ENCODE results near the gene ARHGAP24.

ARHGAP24 gene

DNA sequence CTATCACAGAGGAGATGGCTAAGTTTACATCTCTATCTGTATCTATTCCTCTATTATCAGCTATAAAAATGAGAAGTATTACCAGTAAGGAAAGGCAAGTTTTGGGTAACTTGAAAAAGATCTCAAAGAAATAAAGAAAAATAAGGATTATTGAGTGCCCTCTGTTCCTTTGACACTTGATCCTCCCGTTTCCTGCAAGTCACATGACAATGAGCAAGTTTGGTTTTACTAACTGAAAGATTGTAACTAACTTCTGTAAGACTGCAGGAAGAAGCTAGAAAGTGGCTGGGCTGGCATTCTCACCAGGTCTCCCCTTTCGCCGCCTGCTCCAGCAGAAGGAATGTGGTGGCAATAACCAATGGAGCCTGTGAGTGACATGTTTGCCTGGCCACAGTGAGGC is 59.2 kb downstream of the ARHGAP24 start:
- Histone ChIP-seq H3K4me3 (ENCODE audit: low read depth in 1 of 2, low read length in 1 of 2) (no peak overlapping the region), H3K9me3 (no peaks in the 10 kb centered on the region), H3K27me3 (no peaks in the 10 kb centered on the region), H3K4me1 (ENCODE audit: control insufficient read depth in 1 of 2, insufficient read depth in 1 of 2, low read depth in 1 of 2, low read length in 1 of 2) (peaks cover 0 to 6% of the 10 kb centered on the region in 2 experiments), H3K27ac (no peak overlapping the region), H3K36me3 (no peaks in the 10 kb centered on the region)
- TF ChIP-seq, protein P1, sequence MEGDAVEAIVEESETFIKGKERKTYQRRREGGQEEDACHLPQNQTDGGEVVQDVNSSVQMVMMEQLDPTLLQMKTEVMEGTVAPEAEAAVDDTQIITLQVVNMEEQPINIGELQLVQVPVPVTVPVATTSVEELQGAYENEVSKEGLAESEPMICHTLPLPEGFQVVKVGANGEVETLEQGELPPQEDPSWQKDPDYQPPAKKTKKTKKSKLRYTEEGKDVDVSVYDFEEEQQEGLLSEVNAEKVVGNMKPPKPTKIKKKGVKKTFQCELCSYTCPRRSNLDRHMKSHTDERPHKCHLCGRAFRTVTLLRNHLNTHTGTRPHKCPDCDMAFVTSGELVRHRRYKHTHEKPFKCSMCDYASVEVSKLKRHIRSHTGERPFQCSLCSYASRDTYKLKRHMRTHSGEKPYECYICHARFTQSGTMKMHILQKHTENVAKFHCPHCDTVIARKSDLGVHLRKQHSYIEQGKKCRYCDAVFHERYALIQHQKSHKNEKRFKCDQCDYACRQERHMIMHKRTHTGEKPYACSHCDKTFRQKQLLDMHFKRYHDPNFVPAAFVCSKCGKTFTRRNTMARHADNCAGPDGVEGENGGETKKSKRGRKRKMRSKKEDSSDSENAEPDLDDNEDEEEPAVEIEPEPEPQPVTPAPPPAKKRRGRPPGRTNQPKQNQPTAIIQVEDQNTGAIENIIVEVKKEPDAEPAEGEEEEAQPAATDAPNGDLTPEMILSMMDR (IDR thresholded peaks at IDR 0.05): no peak

DNA sequence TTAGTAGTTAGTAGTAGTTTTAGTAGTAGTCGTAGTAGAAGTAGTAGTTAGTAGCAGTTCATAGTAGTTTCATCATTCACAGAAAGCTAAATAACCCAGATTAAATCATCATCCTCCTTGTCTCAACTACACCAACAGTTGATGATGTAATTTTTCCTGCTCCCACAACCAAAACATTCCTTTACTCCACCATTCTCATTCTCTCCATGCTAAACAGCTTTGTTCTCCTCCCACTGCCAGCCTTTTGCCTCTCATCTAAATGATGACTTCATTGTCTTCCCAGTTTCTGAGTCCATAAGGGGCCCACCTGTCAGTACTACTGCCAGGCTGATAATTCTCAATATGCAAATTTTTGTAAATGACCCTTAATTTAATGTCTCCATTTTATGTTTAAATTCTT is 68.9 kb downstream of the ARHGAP24 start:
- Histone ChIP-seq H3K4me3 (ENCODE audit: low read depth in 1 of 2, low read length in 1 of 2) (no peak overlapping the region), H3K36me3 (no peaks in the 10 kb centered on the region), H3K27me3 (no peaks in the 10 kb centered on the region), H3K9me3 (no peaks in the 10 kb centered on the region), H3K27ac (no peak overlapping the region), H3K4me1 (ENCODE audit: control insufficient read depth in 1 of 2, insufficient read depth in 1 of 2, low read depth in 1 of 2, low read length in 1 of 2) (no peaks in the 10 kb centered on the region)
- TF ChIP-seq, protein P1 (IDR thresholded peaks at IDR 0.05): no peak

DNA sequence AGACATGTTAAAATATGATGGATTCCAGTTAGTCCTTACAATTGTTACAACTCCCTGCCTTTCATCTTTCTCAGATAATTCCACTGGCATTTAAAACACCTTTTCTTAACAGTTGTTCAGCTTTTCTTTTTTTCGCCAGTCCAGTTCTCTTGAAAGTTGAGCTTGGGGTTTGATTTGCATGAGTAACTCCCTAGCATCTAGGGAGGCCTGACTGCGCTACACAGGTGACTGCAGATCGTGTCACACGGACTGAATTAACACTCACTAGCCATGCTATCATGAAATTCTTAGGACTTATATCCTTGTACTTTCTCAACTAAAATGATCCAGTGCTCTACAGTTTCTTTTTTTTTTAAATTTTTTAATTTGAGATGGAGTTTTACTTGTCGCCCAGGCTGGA is 69.8 kb downstream of the ARHGAP24 start:
- TF ChIP-seq, protein P1 (IDR thresholded peaks at IDR 0.05): no peak
- no peak overlapping the region for H3K27ac ChIP-seq
- H3K27me3 ChIP-seq: no peaks in the 10 kb centered on the region
- H3K4me3 ChIP-seq (ENCODE audit: low read depth in 1 of 2, low read length in 1 of 2): no peak overlapping the region
- H3K4me1 ChIP-seq (ENCODE audit: control insufficient read depth in 1 of 2, insufficient read depth in 1 of 2, low read depth in 1 of 2, low read length in 1 of 2): no peaks in the 10 kb centered on the region
- no peaks in the 10 kb centered on the region for H3K36me3 ChIP-seq
- H3K9me3 ChIP-seq: no peaks in the 10 kb centered on the region

DNA sequence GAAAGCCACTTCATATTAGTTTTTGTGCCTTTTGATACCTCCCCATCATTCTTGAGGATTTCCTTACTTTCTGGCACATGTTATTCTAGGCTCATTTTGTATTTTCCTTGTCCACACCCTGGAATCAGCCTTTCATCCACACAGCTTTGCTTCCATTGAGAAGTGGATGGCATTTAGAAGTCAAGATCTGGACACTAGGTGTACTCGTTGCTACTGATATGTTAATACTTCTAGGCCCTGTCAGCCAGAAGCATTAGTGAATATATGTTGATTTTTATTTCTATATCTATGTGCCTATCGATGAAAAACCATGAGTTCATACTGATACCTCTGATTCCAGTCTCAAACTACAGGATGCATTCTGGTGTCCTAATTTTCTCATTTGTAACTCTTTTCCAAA is 73.2 kb downstream of the ARHGAP24 start:
- TF ChIP-seq, protein P1 (IDR thresholded peaks at IDR 0.05): no peak
- no peaks in the 10 kb centered on the region for H3K27me3 ChIP-seq
- H3K4me3 ChIP-seq (ENCODE audit: low read depth in 1 of 2, low read length in 1 of 2): no peak overlapping the region
- no peaks in the 10 kb centered on the region for H3K9me3 ChIP-seq
- H3K4me1 ChIP-seq (ENCODE audit: control insufficient read depth in 1 of 2, insufficient read depth in 1 of 2, low read depth in 1 of 2, low read length in 1 of 2): no peaks in the 10 kb centered on the region
- H3K36me3 ChIP-seq: no peaks in the 10 kb centered on the region
- H3K27ac ChIP-seq: no peak overlapping the region

DNA sequence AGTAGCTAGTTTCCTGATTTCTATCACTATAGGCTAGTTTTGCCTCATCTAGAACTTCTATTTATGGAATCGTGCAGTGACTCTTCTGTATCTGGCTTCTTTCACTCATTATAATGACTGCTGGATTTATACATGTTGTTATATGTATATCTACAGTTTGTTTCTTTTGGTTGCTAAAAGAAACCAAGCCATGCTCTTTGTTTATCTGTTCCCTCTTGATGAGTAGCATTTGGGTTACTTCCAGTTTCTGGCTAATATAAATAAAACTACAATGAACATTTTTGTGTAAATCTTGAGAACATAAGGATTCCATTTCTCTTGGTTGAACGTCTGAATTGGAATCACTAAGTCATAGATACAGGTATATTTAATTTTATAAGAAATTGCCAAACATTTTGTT is 73.9 kb downstream of the ARHGAP24 start:
- Histone ChIP-seq H3K36me3 (no peaks in the 10 kb centered on the region), H3K4me1 (ENCODE audit: control insufficient read depth in 1 of 2, insufficient read depth in 1 of 2, low read depth in 1 of 2, low read length in 1 of 2) (no peaks in the 10 kb centered on the region), H3K4me3 (ENCODE audit: low read depth in 1 of 2, low read length in 1 of 2) (no peak overlapping the region), H3K9me3 (no peaks in the 10 kb centered on the region), H3K27ac (no peak overlapping the region), H3K27me3 (no peaks in the 10 kb centered on the region)
- TF ChIP-seq, protein P1 (IDR thresholded peaks at IDR 0.05): no peak

DNA sequence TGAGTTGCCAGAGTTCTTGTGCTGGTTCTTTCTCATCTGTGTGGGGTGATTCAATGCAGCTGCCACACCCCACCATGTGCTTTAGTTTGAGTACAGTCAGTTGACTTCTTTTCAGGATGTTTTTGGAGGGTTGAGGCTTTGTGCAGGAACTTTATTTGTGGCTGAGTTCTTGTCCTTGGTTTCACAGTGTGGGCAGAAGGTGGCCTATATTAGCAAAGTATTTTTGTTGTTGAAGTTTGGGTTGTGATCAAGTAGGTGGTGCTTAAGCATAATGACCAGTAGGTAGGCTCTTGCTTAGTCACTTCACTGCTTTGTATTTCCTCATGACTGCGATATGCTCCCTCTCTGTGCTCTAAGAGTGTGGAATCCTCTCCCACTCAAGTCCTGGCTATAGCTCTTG is 80.3 kb downstream of the ARHGAP24 start:
- Histone ChIP-seq H3K9me3 (no peaks in the 10 kb centered on the region), H3K27ac (no peak overlapping the region), H3K27me3 (no peaks in the 10 kb centered on the region), H3K4me3 (ENCODE audit: low read depth in 1 of 2, low read length in 1 of 2) (no peak overlapping the region), H3K4me1 (ENCODE audit: control insufficient read depth in 1 of 2, insufficient read depth in 1 of 2, low read depth in 1 of 2, low read length in 1 of 2) (no peaks in the 10 kb centered on the region), H3K36me3 (no peaks in the 10 kb centered on the region)
- TF ChIP-seq, protein P1 (IDR thresholded peaks at IDR 0.05): no peak

All from neutrophil (primary cell).